ENCODE data around the gene PIM2. TPM values are rescaled to one million over a fixed set of nuclear protein-coding genes. Genes with fewer than 3 reads are reported as not detected.

PIM2 gene
- total and polyA plus RNA-seq, 2 of the 13 experiments (the other 11 are each of a cell fraction or from before 2014, with no cell fraction given): 14.4 to 15.8 TPM

DNA sequence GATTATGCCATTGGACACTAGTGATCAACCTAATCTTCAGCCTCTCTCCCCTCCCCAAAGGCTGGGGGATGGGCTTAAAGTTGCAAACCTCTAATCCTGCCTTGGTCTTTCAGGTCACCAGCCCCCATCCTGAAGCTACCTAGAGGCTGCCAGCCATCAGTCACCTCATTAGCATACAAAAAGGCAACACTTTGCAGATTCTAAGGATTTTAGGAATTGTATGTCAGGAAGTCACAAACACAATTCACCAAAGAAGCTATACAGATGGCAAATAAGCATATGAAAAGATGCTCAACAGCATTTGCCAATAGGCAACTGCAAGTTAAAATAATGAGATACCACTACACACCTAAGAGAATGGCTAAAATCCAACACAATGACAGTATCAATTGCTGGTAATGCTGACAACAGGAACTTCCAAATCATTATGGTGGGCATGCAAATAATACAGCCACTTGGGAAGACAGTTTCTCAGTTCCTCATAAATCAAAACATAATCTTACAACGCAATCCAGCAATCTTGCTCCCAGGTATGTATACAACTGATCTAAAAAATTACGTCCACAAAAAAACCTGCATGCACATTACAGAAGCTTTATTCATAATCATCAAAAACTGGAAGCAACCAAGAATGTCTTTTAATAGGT lies 9.0 kb upstream of the PIM2 start:
- H3K4me2 ChIP-seq (ENCODE audit: low read depth, low read length): no peak overlapping the region
- no peak overlapping the region for H3K9ac ChIP-seq (ENCODE audit: insufficient read depth, low read depth, low read length)
- intact Hi-C loops (cut with micrococcal nuclease; ENCODE audit: unreplicated experiment): loop anchor here (1.0 kb wide), 1 partner anchor 17 kb away; no protein-coding TSS in a partner anchor
- no peak overlapping the region for H3K4me3 ChIP-seq (replicated peaks in 1 of 3; ENCODE audit: insufficient read depth in 1 of 3, low read depth in 2 of 3, low read length in 3 of 3)
- no peak overlapping the region for H3K27ac ChIP-seq (ENCODE audit: extremely low read length, insufficient read depth, low read length)
- H3K79me2 ChIP-seq (ENCODE audit: insufficient read depth, low read length): no peaks in the 10 kb centered on the region
- no peaks in the 10 kb centered on the region for H4K20me1 ChIP-seq (ENCODE audit: insufficient read depth, low read length)
- in situ Hi-C loops (cut with HindIII; ENCODE audit: extremely low pct_ligation_motif_present, low pct_unique_long_range_greater_than_20kb): no loop called here
- WGBS (ENCODE audit: low lambda C conversion rate): 100% methylated on average over 2 of the region's 2 CpGs
- BruUV-seq (replicated peaks): no TSS peak
- DNase-seq (ENCODE audit: low spot score) (no peak), ATAC-seq (no peak), FAIRE-seq (no peak)
- ChIA-PET CTCF (ENCODE audit: low intra/inter-chr PET ratio, low total read pairs) (no interaction called here), POLR2A (no interaction called here)
- no peaks in the 10 kb centered on the region for H3K4me1 ChIP-seq (ENCODE audit: insufficient read depth, low read length)
- no peak for TF ChIP-seq ZNF569 (CRISPR knock-in tag; IDR thresholded peaks at IDR 0.05; ENCODE audit: borderline replicate concordance)
- no peak for TF ChIP-seq ISX (CRISPR knock-in tag; conservative IDR thresholded peaks at IDR 0.05)
- TF ChIP-seq TCF7 (IDR thresholded peaks at IDR 0.05; ENCODE audit: low read depth): no peak
- TF ChIP-seq POLR2AphosphoS2 (IDR thresholded peaks at IDR 0.05; ENCODE audit: low read depth, low read length): no peak
- no peak for TF ChIP-seq PHB2 (IDR thresholded peaks at IDR 0.05; ENCODE audit: partially characterized antibody)
- TF ChIP-seq ZFP36L1 (CRISPR knock-in tag; IDR thresholded peaks at IDR 0.05): no peak
- no peak for TF ChIP-seq KMT2A (CRISPR knock-in tag; IDR thresholded peaks at IDR 0.05)
- no peak for TF ChIP-seq SRSF9 (IDR thresholded peaks at IDR 0.05; ENCODE audit: borderline replicate concordance, insufficient read depth, low read depth, low read length, poor library complexity, severe bottlenecking)
- no peak for TF ChIP-seq ARNT (IDR thresholded peaks at IDR 0.05)
- TF ChIP-seq RARG (CRISPR knock-in tag; IDR thresholded peaks at IDR 0.05; ENCODE audit: low read depth): no peak
- TF ChIP-seq, protein P1, sequence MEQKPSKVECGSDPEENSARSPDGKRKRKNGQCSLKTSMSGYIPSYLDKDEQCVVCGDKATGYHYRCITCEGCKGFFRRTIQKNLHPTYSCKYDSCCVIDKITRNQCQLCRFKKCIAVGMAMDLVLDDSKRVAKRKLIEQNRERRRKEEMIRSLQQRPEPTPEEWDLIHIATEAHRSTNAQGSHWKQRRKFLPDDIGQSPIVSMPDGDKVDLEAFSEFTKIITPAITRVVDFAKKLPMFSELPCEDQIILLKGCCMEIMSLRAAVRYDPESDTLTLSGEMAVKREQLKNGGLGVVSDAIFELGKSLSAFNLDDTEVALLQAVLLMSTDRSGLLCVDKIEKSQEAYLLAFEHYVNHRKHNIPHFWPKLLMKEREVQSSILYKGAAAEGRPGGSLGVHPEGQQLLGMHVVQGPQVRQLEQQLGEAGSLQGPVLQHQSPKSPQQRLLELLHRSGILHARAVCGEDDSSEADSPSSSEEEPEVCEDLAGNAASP (CRISPR knock-in tag; IDR thresholded peaks at IDR 0.05; ENCODE audit: borderline replicate concordance): no peak
- TF ChIP-seq, protein P2, sequence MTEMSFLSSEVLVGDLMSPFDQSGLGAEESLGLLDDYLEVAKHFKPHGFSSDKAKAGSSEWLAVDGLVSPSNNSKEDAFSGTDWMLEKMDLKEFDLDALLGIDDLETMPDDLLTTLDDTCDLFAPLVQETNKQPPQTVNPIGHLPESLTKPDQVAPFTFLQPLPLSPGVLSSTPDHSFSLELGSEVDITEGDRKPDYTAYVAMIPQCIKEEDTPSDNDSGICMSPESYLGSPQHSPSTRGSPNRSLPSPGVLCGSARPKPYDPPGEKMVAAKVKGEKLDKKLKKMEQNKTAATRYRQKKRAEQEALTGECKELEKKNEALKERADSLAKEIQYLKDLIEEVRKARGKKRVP (CRISPR knock-in tag; IDR thresholded peaks at IDR 0.05): no peak
- TF ChIP-seq, protein P3, sequence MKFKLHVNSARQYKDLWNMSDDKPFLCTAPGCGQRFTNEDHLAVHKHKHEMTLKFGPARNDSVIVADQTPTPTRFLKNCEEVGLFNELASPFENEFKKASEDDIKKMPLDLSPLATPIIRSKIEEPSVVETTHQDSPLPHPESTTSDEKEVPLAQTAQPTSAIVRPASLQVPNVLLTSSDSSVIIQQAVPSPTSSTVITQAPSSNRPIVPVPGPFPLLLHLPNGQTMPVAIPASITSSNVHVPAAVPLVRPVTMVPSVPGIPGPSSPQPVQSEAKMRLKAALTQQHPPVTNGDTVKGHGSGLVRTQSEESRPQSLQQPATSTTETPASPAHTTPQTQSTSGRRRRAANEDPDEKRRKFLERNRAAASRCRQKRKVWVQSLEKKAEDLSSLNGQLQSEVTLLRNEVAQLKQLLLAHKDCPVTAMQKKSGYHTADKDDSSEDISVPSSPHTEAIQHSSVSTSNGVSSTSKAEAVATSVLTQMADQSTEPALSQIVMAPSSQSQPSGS (CRISPR knock-in tag; IDR thresholded peaks at IDR 0.05): no peak
- no peaks in the 10 kb centered on the region for H3K27me3 ChIP-seq (ENCODE audit: control insufficient read depth in 1 of 2, insufficient read depth in 2 of 2, low read length in 2 of 2)
- H3K36me3 ChIP-seq (replicated peaks in 1 of 2; ENCODE audit: control insufficient read depth in 1 of 2, insufficient read depth in 2 of 2, low read length in 2 of 2): peaks cover 5 to 23% of the 10 kb centered on the region in 2 experiments; a peak in 4 of 5 replicates
- no peak overlapping the region for H2AFZ ChIP-seq (ENCODE audit: low read length)
- H3K9me3 ChIP-seq (ENCODE audit: low read length): no peaks in the 10 kb centered on the region

All from HepG2 (cell line).